ENCODE results near the gene CASP7.
A peak's percentile ranks its signal among the peaks of the same experiment; 100 is the strongest.

The CASP7 gene

GRCh38 chr10:113733635-113734034 is 53.9 kb downstream of the CASP7 start:
- TF ChIP-seq YY1 (IDR thresholded peaks at IDR 0.05; ENCODE audit: low read depth) (no peak), EGR1 (IDR thresholded peaks at IDR 0.05) (no peak), MAX (IDR thresholded peaks at IDR 0.05) (no peak), TEAD4 (IDR thresholded peaks at IDR 0.05) (no peak), REST (IDR thresholded peaks at IDR 0.05; ENCODE audit: low read depth) (no peak), EP300 (IDR thresholded peaks at IDR 0.05; ENCODE audit: borderline replicate concordance) (no peak), NFIC (IDR thresholded peaks at IDR 0.05) (no peak), TAF1 (IDR thresholded peaks at IDR 0.05; ENCODE audit: low read depth) (no peak), TCF12 (IDR thresholded peaks at IDR 0.05; ENCODE audit: low read depth) (no peak), CEBPB (IDR thresholded peaks at IDR 0.05) (no peak), FOXM1 (IDR thresholded peaks at IDR 0.05; ENCODE audit: borderline replicate concordance, low read depth) (no peak), CREB1 (IDR thresholded peaks at IDR 0.05; ENCODE audit: low read depth) (no peak), RAD21 (IDR thresholded peaks at IDR 0.05; ENCODE audit: low read depth) (no peak), ZBTB7A (IDR thresholded peaks at IDR 0.05; ENCODE audit: low read depth) (no peak)
- TF ChIP-seq, protein P1, sequence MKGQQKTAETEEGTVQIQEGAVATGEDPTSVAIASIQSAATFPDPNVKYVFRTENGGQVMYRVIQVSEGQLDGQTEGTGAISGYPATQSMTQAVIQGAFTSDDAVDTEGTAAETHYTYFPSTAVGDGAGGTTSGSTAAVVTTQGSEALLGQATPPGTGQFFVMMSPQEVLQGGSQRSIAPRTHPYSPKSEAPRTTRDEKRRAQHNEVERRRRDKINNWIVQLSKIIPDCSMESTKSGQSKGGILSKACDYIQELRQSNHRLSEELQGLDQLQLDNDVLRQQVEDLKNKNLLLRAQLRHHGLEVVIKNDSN (IDR thresholded peaks at IDR 0.05), result no peak

DNA sequence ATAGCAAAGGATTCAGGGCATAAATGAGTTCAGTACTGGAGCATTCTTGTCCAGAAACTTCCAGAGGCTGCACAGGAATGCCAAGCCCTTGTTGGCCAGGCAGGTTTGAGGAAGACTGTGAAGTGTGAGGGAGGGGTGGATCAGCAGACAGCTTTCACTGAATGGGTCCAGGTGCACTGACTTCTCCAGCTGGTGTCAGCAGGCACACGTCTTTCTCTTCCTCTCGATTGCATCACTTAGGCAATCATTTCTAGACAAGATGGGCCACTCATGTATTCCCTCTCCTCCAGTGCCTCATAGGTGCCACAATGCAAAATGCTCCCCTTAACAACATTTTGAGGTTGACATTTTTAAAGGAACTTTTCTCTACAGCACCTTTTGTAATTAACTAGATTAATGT is 56.2 kb downstream of the CASP7 start:
- TF ChIP-seq FOXM1 (IDR thresholded peaks at IDR 0.05; ENCODE audit: borderline replicate concordance, low read depth) (no peak), EP300 (IDR thresholded peaks at IDR 0.05; ENCODE audit: borderline replicate concordance) (no peak), MAX (IDR thresholded peaks at IDR 0.05) (no peak), TCF12 (IDR thresholded peaks at IDR 0.05; ENCODE audit: low read depth) (no peak), EGR1 (IDR thresholded peaks at IDR 0.05) (no peak), CEBPB (IDR thresholded peaks at IDR 0.05) (0 out of 2 replicates have a peak, but pooled peaks have one; percentile 17)

DNA sequence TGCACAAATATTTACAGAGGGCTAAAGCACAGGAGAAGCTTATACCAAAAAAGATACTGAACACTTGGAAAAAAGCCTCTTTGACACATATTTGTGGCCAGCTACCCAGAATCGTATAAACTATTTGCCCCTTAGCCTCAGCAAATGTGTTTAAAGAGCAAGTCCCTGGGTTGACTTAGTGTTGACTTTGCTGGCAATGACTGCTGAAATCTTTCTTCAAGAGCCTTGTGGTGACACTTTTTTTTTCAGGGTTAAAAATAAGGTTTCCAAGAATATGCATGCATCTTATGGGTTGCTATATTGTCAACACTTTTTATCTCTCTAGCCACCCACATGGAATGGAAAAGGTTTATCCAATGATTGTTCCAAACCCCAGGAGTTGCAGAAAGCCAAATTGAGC is 56.9 kb downstream of the CASP7 start:
- TF ChIP-seq CREB1 (IDR thresholded peaks at IDR 0.05; ENCODE audit: low read depth) (no peak), NFIC (IDR thresholded peaks at IDR 0.05) (no peak), TCF12 (IDR thresholded peaks at IDR 0.05; ENCODE audit: low read depth) (no peak), TEAD4 (IDR thresholded peaks at IDR 0.05) (no peak), CEBPB (IDR thresholded peaks at IDR 0.05) (no peak), ZBTB7A (IDR thresholded peaks at IDR 0.05; ENCODE audit: low read depth) (no peak), EGR1 (IDR thresholded peaks at IDR 0.05) (no peak), EP300 (IDR thresholded peaks at IDR 0.05; ENCODE audit: borderline replicate concordance) (no peak), FOXM1 (IDR thresholded peaks at IDR 0.05; ENCODE audit: borderline replicate concordance, low read depth) (no peak), RAD21 (IDR thresholded peaks at IDR 0.05; ENCODE audit: low read depth) (no peak), TAF1 (IDR thresholded peaks at IDR 0.05; ENCODE audit: low read depth) (no peak), MAX (IDR thresholded peaks at IDR 0.05) (no peak), REST (IDR thresholded peaks at IDR 0.05; ENCODE audit: low read depth) (no peak), YY1 (IDR thresholded peaks at IDR 0.05; ENCODE audit: low read depth) (no peak)
- TF ChIP-seq, protein P1 (IDR thresholded peaks at IDR 0.05), result no peak

DNA sequence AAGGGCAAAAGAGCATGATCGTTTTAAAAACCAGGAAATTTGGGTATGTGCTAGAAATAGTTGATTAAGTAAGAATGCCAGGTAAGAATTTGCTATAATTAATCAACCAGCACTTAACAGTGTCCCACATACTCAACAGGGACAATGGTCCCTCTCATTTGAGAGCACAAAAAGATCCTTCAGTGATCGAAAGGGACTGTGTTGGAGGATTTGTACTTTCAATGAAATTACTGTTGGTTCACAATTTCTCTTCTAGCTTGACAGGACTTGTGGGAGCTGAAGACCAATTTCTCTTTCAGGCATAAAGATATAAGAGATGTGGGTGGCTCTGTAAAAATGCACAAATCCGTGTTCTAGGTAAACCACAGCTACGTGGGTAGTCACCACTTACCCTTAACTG is 59.3 kb downstream of the CASP7 start:
- no peak for TF ChIP-seq EGR1 (IDR thresholded peaks at IDR 0.05)
- no peak for TF ChIP-seq TAF1 (IDR thresholded peaks at IDR 0.05; ENCODE audit: low read depth)
- TF ChIP-seq TCF12 (IDR thresholded peaks at IDR 0.05; ENCODE audit: low read depth), result no peak
- TF ChIP-seq EP300 (IDR thresholded peaks at IDR 0.05; ENCODE audit: borderline replicate concordance), result no peak
- no peak for TF ChIP-seq REST (IDR thresholded peaks at IDR 0.05; ENCODE audit: low read depth)
- no peak for TF ChIP-seq MAX (IDR thresholded peaks at IDR 0.05)
- TF ChIP-seq, protein P1 (IDR thresholded peaks at IDR 0.05), result no peak
- no peak for TF ChIP-seq YY1 (IDR thresholded peaks at IDR 0.05; ENCODE audit: low read depth)
- no peak for TF ChIP-seq ZBTB7A (IDR thresholded peaks at IDR 0.05; ENCODE audit: low read depth)
- TF ChIP-seq CREB1 (IDR thresholded peaks at IDR 0.05; ENCODE audit: low read depth), result no peak
- no peak for TF ChIP-seq CEBPB (IDR thresholded peaks at IDR 0.05)
- no peak for TF ChIP-seq TEAD4 (IDR thresholded peaks at IDR 0.05)
- TF ChIP-seq FOXM1 (IDR thresholded peaks at IDR 0.05; ENCODE audit: borderline replicate concordance, low read depth), result no peak
- no peak for TF ChIP-seq NFIC (IDR thresholded peaks at IDR 0.05)
- TF ChIP-seq RAD21 (IDR thresholded peaks at IDR 0.05; ENCODE audit: low read depth), result no peak
